Common myeloid progenitor, CD34-positive (primary cell): ENCODE results near the gene CCNQ.

Experiments used
- CTCF ChIA-PET: fragments of 350-600 bp; sonication (Branson Sonifier 250); formaldehyde crosslinking; loops from one replicate; lab custom pipeline; 2021; ENCODE audit warnings: antibody characterized with exemption; lab: Charles Lee
- POLR2A ChIA-PET: fragments of 350-600 bp; sonication (Branson Sonifier 250); formaldehyde crosslinking; loops from one replicate; lab custom pipeline; 2021; ENCODE audit warnings: antibody characterized with exemption; lab: Charles Lee
- DNase-seq, 3 donors: peaks; one replicate each; pipeline versions ENCODE4 v3.0.0 to v3.0.0-alpha.2; 2013
- H3K27ac ChIP-seq, 2 experiments: 1 replicate in 1 of 2; 2 replicates in 1 of 2; pipeline ENCODE4 v1.7.0; 2013; ENCODE audit warnings: inconsistent platforms in 2 of 2, low read length in 2 of 2, mild to moderate bottlenecking in 2 of 2, low read depth in 1 of 2, moderate library complexity in 1 of 2; ENCODE audit not compliant: severe bottlenecking in 2 of 2, insufficient read depth in 1 of 2, poor library complexity in 1 of 2
- H3K27me3 ChIP-seq, 5 experiments: replicated peaks in 2 of 5; 1 replicate in 3 of 5; 2 replicates in 2 of 5; pipeline versions ENCODE4 v1.6.1 to v1.7.0; 2013; ENCODE audit warnings: low read length in 4 of 5, mild to moderate bottlenecking in 2 of 5, moderate library complexity in 2 of 5, inconsistent platforms in 1 of 5; ENCODE audit not compliant: insufficient read depth in 5 of 5, control insufficient read depth in 4 of 5
- H3K36me3 ChIP-seq, 4 experiments: 1 replicate in 2 of 4; 2 replicates in 2 of 4; pipeline versions ENCODE4 v1.6.1 to v1.7.0; 2013; ENCODE audit warnings: low read length in 3 of 4, control low read depth in 1 of 4, mild to moderate bottlenecking in 1 of 4; ENCODE audit not compliant: control insufficient read depth in 4 of 4, insufficient read depth in 4 of 4
- H3K4me1 ChIP-seq, 4 experiments: 1 replicate in 3 of 4; 2 replicates in 1 of 4; pipeline versions ENCODE4 v1.6.1 to v1.7.1; 2013; ENCODE audit warnings: low read length in 3 of 4, mild to moderate bottlenecking in 3 of 4, control low read depth in 1 of 4, inconsistent platforms in 1 of 4, moderate library complexity in 1 of 4; ENCODE audit not compliant: control insufficient read depth in 4 of 4, insufficient read depth in 4 of 4; ENCODE audit errors: control extremely low read depth in 1 of 4
- H3K4me3 ChIP-seq, 7 experiments: 1 replicate in 4 of 7; 2 replicates in 3 of 7; pipeline versions ENCODE4 v1.5.1 to v1.7.0; 2013; ENCODE audit warnings: mild to moderate bottlenecking in 7 of 7, low read length in 6 of 7, moderate library complexity in 6 of 7, inconsistent platforms in 2 of 7, low read depth in 2 of 7, control low read depth in 1 of 7; ENCODE audit not compliant: insufficient read depth in 4 of 7, control insufficient read depth in 1 of 7; ENCODE audit errors: extremely low read depth in 1 of 7
- H3K9me3 ChIP-seq, 5 experiments: 1 replicate in 4 of 5; 2 replicates in 1 of 5; pipeline versions ENCODE4 v1.6.1 to v1.7.1; 2013; ENCODE audit warnings: low read length in 4 of 5, mild to moderate bottlenecking in 2 of 5, inconsistent platforms in 1 of 5, low read depth in 1 of 5, moderate library complexity in 1 of 5; ENCODE audit not compliant: control insufficient read depth in 4 of 5, insufficient read depth in 2 of 5; ENCODE audit errors: control extremely low read depth in 1 of 5
- WGBS: methylation state at CpG from one replicate; pipeline ENCODE4 v1.1.5; 2013; ENCODE audit not compliant: insufficient coverage; 5-methylcytosine and 5-hydroxymethylcytosine counted together

Gene CCNQ

DNA sequence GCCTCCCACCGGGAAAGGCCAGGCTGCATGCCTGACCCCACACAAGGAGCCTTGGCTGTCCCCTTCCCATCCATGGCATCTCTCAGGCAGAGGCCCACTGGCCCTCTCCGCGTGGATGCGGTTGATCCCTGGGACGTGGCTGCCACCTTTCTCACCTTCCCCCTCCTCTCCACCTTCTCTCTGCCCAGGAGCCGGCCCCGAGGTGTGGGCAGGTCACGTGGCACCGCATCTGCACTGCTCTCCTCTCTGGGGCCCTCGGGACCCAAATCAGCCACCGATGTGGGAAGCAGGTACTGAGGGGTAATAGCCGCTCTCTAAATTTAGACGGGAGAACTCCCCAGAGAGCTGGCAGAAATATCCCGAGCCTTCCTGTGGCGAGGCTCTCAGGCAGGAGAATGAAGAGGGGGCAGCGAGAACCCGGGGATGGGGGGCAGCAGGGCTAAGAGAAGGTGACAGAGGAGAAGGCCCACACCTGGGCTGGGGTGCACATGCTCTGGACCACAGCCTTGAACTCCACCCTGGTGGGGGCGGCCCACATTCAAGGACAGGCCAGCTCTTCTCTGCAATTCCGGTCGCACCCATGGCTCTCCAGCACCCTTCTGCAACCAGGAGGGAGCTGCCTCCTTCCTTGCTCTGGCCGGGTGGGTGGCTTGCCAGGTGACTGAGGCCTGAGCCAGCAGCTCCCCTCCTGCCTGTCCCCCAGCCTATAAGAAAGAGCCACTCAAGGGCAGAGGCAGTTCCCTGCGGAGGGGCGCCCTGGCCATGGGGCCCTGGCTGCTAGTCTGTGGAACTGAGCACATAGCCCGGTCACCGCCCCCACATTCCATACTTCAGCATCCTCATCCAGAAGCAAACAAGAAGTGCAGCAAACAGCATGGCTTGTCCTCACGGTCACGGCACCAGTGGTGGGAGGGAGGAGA, 38.4 kb upstream of the CCNQ start:
- Histone ChIP-seq H3K4me3 (no peak overlapping the region), H3K27me3 (peaks cover 0 to 53% (median 4%) of the 10 kb centered on the region in 5 experiments), H3K27ac (no peak overlapping the region), H3K36me3 (no peaks in the 10 kb centered on the region), H3K9me3 (no peaks in the 10 kb centered on the region), H3K4me1 (peaks cover 0 to 11% (median 3%) of the 10 kb centered on the region in 4 experiments)
- no peak for DNase-seq
- ChIA-PET POLR2A (no interaction called here), CTCF (interaction anchor here (0.8 to 2.8 kb wide), 10 partner anchors 11 to 75 kb away, joined by 3 to 11 read pairs (median 4); no protein-coding TSS in a partner anchor)
- 92% methylated on average over 19 of the region's 27 CpGs for WGBS

GRCh38 chrX:153636716-153637115, 37.8 kb upstream of the CCNQ start:
- Histone ChIP-seq H3K4me1 (peaks cover 0 to 8% (median 3%) of the 10 kb centered on the region in 4 experiments), H3K4me3 (no peak overlapping the region), H3K27ac (no peak overlapping the region), H3K27me3 (peaks cover 0 to 49% (median 4%) of the 10 kb centered on the region in 5 experiments), H3K36me3 (no peaks in the 10 kb centered on the region), H3K9me3 (peaks cover 0 to 3% (median 0%) of the 10 kb centered on the region in 5 experiments)
- ChIA-PET POLR2A (no interaction called here), CTCF (interaction anchor here (0.6 to 2.8 kb wide), 13 partner anchors 8 to 112 kb away, joined by 3 to 12 read pairs (median 4); no protein-coding TSS in a partner anchor)
- WGBS: 85% methylated on average over 2 of the region's 5 CpGs
- no peak for DNase-seq

GRCh38 chrX:153635788-153636668, 37.1 kb upstream of the CCNQ start:
- no peak overlapping the region for H3K27ac ChIP-seq
- H3K9me3 ChIP-seq: peaks cover 0 to 8% (median 2%) of the 10 kb centered on the region in 5 experiments
- no peak overlapping the region for H3K4me3 ChIP-seq
- peaks cover 0 to 42% (median 0%) of the 10 kb centered on the region in 5 experiments for H3K27me3 ChIP-seq
- CTCF ChIA-PET: interaction anchor here (0.6 to 2.8 kb wide), 17 partner anchors 9 to 112 kb away, joined by 3 to 12 read pairs (median 4); no protein-coding TSS in a partner anchor
- peak; percentile 36 to 64 (median 50) for DNase-seq
- H3K4me1 ChIP-seq: peaks cover 0 to 2% (median under 1%) of the 10 kb centered on the region in 4 experiments
- H3K36me3 ChIP-seq: no peaks in the 10 kb centered on the region
- POLR2A ChIA-PET: no interaction called here
- 84% methylated on average over 16 of the region's 21 CpGs for WGBS

DNA sequence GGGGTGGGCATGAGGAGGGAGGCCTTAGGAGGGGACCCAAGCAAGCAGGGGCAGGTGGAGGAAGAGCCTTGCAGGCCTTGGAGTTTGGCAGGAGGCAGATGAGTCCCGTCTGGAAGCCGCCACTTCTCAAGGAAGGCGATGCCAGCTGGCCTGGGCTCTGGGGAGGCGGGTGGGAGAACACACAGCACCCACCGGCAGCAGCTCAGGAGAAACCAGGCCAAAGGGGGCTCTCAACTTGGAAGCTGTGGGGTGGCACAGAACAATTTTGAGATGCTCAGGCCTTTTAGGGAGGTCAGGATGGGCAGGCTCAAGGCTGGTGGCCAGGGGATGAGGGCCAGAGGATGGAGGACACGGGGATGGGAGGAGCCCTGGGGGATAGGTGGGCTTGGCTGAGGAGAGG, 36.4 kb upstream of the CCNQ start:
- Histone ChIP-seq H3K27ac (no peak overlapping the region), H3K4me1 (no peaks in the 10 kb centered on the region), H3K9me3 (peaks cover 0 to 8% (median 2%) of the 10 kb centered on the region in 5 experiments), H3K27me3 (peaks cover 0 to 36% (median 0%) of the 10 kb centered on the region in 5 experiments), H3K4me3 (no peak overlapping the region), H3K36me3 (no peaks in the 10 kb centered on the region)
- WGBS: 95% methylated on average over 5 of the region's 6 CpGs
- CTCF ChIA-PET: interaction anchor here (1.0 to 2.1 kb wide), 4 partner anchors 10 to 35 kb away, joined by 3 to 12 read pairs (median 6); no protein-coding TSS in a partner anchor
- no peak for DNase-seq
- POLR2A ChIA-PET: no interaction called here

DNA sequence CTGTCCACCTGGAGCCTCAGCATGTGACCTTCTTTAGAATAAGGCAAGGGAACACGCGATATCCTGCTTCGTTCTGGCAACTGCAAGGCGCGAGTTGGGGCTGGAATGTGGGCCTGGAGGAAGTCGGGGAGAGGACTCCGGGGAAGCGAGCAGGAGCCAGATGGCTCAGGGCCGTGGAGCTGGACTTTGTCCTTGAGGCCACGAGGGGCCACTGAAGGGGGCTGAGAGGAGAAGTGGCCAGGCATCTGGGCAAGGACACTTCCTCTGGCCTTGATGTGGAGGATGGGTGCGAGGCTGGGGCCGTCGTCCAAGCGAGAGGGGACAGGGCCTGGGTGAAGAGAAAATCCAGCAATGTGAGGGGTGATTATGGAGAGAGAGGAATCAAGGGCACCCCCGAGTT, 35.9 kb upstream of the CCNQ start:
- POLR2A ChIA-PET: no interaction called here
- H3K36me3 ChIP-seq: no peaks in the 10 kb centered on the region
- 93% methylated on average over 14 of the region's 15 CpGs for WGBS
- H3K9me3 ChIP-seq: peaks cover 0 to 8% (median 2%) of the 10 kb centered on the region in 5 experiments
- H3K4me3 ChIP-seq: no peak overlapping the region
- no peaks in the 10 kb centered on the region for H3K4me1 ChIP-seq
- H3K27ac ChIP-seq: no peak overlapping the region
- DNase-seq: no peak
- peaks cover 0 to 31% (median 0%) of the 10 kb centered on the region in 5 experiments for H3K27me3 ChIP-seq
- CTCF ChIA-PET: interaction anchor here (1.3 to 2.1 kb wide), 3 partner anchors 10 to 30 kb away, joined by 5 to 12 read pairs (median 6); no protein-coding TSS in a partner anchor

GRCh38 chrX:153634236-153634635, 35.3 kb upstream of the CCNQ start:
- ChIA-PET POLR2A (no interaction called here), CTCF (no interaction called here)
- 100% methylated on average over 1 of the region's 9 CpGs for WGBS
- H3K27ac ChIP-seq: no peak overlapping the region
- no peaks in the 10 kb centered on the region for H3K4me1 ChIP-seq
- H3K27me3 ChIP-seq: peaks cover 0 to 25% (median 0%) of the 10 kb centered on the region in 5 experiments
- DNase-seq: no peak
- peaks cover 0 to 8% (median 2%) of the 10 kb centered on the region in 5 experiments for H3K9me3 ChIP-seq
- H3K36me3 ChIP-seq: no peaks in the 10 kb centered on the region
- H3K4me3 ChIP-seq: no peak overlapping the region
